GM13976 (cell line): ENCODE results near the gene PIPOX.

Experiments used
- DNase-seq: peaks from one replicate; pipeline ENCODE4 v3.0.0; 2012; ENCODE audit warnings: low spot score
- CTCF ChIP-seq: IDR thresholded peaks from 2 replicates; pipeline ENCODE4 v1.5.1; 2012; ENCODE audit warnings: borderline replicate concordance, mild to moderate bottlenecking; ENCODE audit not compliant: insufficient read depth; ENCODE audit errors: extremely low read depth, missing control alignments, control extremely low read depth
- in situ Hi-C: fragments of 300-500 bp; cut with MboI; formaldehyde crosslinking; loops from one replicate; pipeline ENCODE4 v1.12.0; 2022; ENCODE audit warnings: low sequenced_read_pairs, mixed read lengths, inconsistent platforms; ENCODE audit not compliant: unreplicated experiment

Gene PIPOX

GRCh38 chr17:29062215-29062614 is 19.3 kb downstream of the PIPOX start:
- no peak for TF ChIP-seq CTCF
- in situ Hi-C loops = no loop called here
- no peak for DNase-seq

- in situ Hi-C loops = no loop called here
- no peak for TF ChIP-seq CTCF
- DNase-seq = no peak
Measured at GRCh38 chr17:29063992-29064391, 21.1 kb downstream of the PIPOX start.

- no peak for TF ChIP-seq CTCF
- DNase-seq = no peak
- in situ Hi-C loops = no loop called here
Measured at GRCh38 chr17:29066047-29066446, 23.1 kb downstream of the PIPOX start.

GRCh38 chr17:29066606-29067005 is 23.7 kb downstream of the PIPOX start:
- DNase-seq = no peak
- TF ChIP-seq CTCF = no peak
- in situ Hi-C loops = no loop called here

- in situ Hi-C loops = no loop called here
Measured at GRCh38 chr17:29068818-29069217, 25.9 kb downstream of the PIPOX start.

GRCh38 chr17:29069526-29070041 is 26.6 kb downstream of the PIPOX start:
- no peak for DNase-seq
- in situ Hi-C loops = no loop called here
- TF ChIP-seq CTCF = no peak

More at GRCh38 chr17:29068818-29069217, 25.9 kb downstream of the PIPOX start:
- no peak for TF ChIP-seq CTCF
- no peak for DNase-seq

- DNase-seq = no peak
- TF ChIP-seq CTCF = no peak
- in situ Hi-C loops = no loop called here
Measured at GRCh38 chr17:29070308-29070707, 27.4 kb downstream of the PIPOX start.
